Measurements from ENCODE around the gene CARHSP1. TPM values are rescaled to one million over a fixed set of nuclear protein-coding genes. Genes with fewer than 3 reads are reported as not detected.

Gene CARHSP1
- total and polyA plus RNA-seq, 4 donors = 68.4 to 148 (median 102) TPM

GRCh38 chr16:8887431-8887765 is 18.6 kb upstream of the CARHSP1 start:
- Histone ChIP-seq H3K9me3 (ENCODE audit: control insufficient read depth in 4 of 4, insufficient read depth in 3 of 4, low read length in 3 of 4) (no peaks in the 10 kb centered on the region), H3K27me3 (ENCODE audit: control insufficient read depth in 3 of 3, insufficient read depth in 3 of 3, low read length in 2 of 3) (no peaks in the 10 kb centered on the region), H3K27ac (ENCODE audit: low read depth in 1 of 2, low read length in 1 of 2) (no peak overlapping the region), H3K4me1 (ENCODE audit: control insufficient read depth in 5 of 5, insufficient read depth in 5 of 5, low read length in 5 of 5) (peaks cover 0 to 11% (median 0%) of the 10 kb centered on the region in 5 donors), H3K9ac (ENCODE audit: insufficient read depth in 1 of 2, low read length in 2 of 2) (no peak overlapping the region), H3K4me3 (no peak overlapping the region), H3K36me3 (ENCODE audit: control insufficient read depth in 4 of 4, insufficient read depth in 4 of 4, low read length in 4 of 4) (peaks cover 4 to 36% (median 13%) of the 10 kb centered on the region in 4 donors)
- DNase-seq (peak in 1 of 3 donors; percentile 10), ATAC-seq (ENCODE audit: insufficient read depth, low FRiP score) (no peak)
- 87 to 88% methylated on average over 6 of the region's 6 CpGs for WGBS, 2 donors
- TF ChIP-seq, protein P1, sequence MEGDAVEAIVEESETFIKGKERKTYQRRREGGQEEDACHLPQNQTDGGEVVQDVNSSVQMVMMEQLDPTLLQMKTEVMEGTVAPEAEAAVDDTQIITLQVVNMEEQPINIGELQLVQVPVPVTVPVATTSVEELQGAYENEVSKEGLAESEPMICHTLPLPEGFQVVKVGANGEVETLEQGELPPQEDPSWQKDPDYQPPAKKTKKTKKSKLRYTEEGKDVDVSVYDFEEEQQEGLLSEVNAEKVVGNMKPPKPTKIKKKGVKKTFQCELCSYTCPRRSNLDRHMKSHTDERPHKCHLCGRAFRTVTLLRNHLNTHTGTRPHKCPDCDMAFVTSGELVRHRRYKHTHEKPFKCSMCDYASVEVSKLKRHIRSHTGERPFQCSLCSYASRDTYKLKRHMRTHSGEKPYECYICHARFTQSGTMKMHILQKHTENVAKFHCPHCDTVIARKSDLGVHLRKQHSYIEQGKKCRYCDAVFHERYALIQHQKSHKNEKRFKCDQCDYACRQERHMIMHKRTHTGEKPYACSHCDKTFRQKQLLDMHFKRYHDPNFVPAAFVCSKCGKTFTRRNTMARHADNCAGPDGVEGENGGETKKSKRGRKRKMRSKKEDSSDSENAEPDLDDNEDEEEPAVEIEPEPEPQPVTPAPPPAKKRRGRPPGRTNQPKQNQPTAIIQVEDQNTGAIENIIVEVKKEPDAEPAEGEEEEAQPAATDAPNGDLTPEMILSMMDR (IDR thresholded peaks at IDR 0.05; ENCODE audit: control extremely low read depth, extremely low read depth) = no peak

GRCh38 chr16:8886593-8887430 is 18.0 kb upstream of the CARHSP1 start:
- Histone ChIP-seq H3K27ac (ENCODE audit: low read depth in 1 of 2, low read length in 1 of 2) (no peak overlapping the region), H3K9me3 (ENCODE audit: control insufficient read depth in 4 of 4, insufficient read depth in 3 of 4, low read length in 3 of 4) (no peaks in the 10 kb centered on the region), H3K4me1 (ENCODE audit: control insufficient read depth in 5 of 5, insufficient read depth in 5 of 5, low read length in 5 of 5) (peaks cover 0 to 11% (median 0%) of the 10 kb centered on the region in 5 donors), H3K9ac (ENCODE audit: insufficient read depth in 1 of 2, low read length in 2 of 2) (no peak overlapping the region), H3K4me3 (no peak overlapping the region), H3K27me3 (ENCODE audit: control insufficient read depth in 3 of 3, insufficient read depth in 3 of 3, low read length in 2 of 3) (no peaks in the 10 kb centered on the region), H3K36me3 (ENCODE audit: control insufficient read depth in 4 of 4, insufficient read depth in 4 of 4, low read length in 4 of 4) (peaks cover 4 to 32% (median 11%) of the 10 kb centered on the region in 4 donors)
- 74 to 75% methylated on average over 19 of the region's 19 CpGs for WGBS, 2 donors
- ATAC-seq (ENCODE audit: insufficient read depth, low FRiP score) (no peak), DNase-seq (no peak)
- TF ChIP-seq, protein P1 (IDR thresholded peaks at IDR 0.05; ENCODE audit: control extremely low read depth, extremely low read depth) = no peak

DNA sequence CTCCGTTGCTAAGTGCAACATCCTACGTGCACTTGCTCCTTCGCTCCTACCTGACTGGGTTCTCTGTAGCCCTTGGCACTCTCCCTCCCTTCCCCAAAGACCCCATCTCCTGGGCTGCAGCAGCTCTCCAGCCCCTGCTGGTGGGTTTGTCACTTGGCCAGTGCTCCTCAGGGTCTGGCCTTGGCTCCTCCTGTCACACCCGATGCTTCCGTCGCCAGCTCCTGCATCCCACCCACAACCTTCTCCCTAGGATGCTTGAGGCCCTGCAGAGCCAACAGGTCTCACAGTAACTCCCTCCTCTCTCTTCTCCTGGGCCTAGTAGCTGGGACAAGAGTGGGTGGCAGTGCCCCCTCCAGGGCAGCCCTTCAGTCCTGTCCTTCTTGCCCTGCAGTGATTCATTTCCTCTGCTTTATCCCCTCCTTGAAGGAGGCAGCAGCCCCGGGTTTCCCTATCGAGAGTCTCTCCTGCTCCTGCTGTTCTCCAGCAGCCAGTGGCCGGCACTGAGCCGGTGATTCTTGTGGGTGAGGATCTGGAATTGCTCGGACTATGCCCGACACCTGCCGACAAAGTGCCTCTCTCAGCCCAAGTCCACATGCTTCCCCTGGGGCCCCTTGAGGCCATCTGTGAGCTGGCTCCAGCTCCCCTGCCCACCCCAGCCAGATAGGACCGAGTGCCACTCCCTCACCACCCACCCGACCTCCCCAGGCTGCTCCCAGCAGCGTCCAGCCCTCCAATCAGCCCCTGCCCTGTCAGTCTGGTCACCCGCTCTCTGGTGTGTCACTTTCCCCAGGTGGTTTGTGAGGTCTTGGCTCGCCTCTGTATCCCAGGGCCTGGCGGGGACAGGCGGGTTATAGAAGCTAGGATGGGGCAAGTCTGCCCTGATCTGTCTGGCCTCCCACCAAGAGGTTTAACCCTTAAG is 17.1 kb upstream of the CARHSP1 start:
- peaks cover 3 to 23% (median 9%) of the 10 kb centered on the region in 4 donors for H3K36me3 ChIP-seq (ENCODE audit: control insufficient read depth in 4 of 4, insufficient read depth in 4 of 4, low read length in 4 of 4)
- TF ChIP-seq, protein P1 (IDR thresholded peaks at IDR 0.05; ENCODE audit: control extremely low read depth, extremely low read depth) = no peak
- no peaks in the 10 kb centered on the region for H3K27me3 ChIP-seq (ENCODE audit: control insufficient read depth in 3 of 3, insufficient read depth in 3 of 3, low read length in 2 of 3)
- no peak overlapping the region for H3K9ac ChIP-seq (ENCODE audit: insufficient read depth in 1 of 2, low read length in 2 of 2)
- ATAC-seq (ENCODE audit: insufficient read depth, low FRiP score) = no peak
- H3K9me3 ChIP-seq (ENCODE audit: control insufficient read depth in 4 of 4, insufficient read depth in 3 of 4, low read length in 3 of 4) = no peaks in the 10 kb centered on the region
- WGBS, 2 donors = 18 to 19% methylated on average over 20 of the region's 20 CpGs
- peak in 1 of 3 donors; percentile 18 for DNase-seq
- H3K4me3 ChIP-seq = no peak overlapping the region
- no peak overlapping the region for H3K27ac ChIP-seq (ENCODE audit: low read depth in 1 of 2, low read length in 1 of 2)
- peaks cover 0 to 11% (median 0%) of the 10 kb centered on the region in 5 donors for H3K4me1 ChIP-seq (ENCODE audit: control insufficient read depth in 5 of 5, insufficient read depth in 5 of 5, low read length in 5 of 5)

Measured in lung (tissue), 12 donors.